Body of pancreas (tissue), 4 donors: ENCODE measurements around the gene CTSC. TPM values are rescaled to one million over a fixed set of nuclear protein-coding genes. Genes with fewer than 3 reads are reported as not detected.

Source experiments
- ATAC-seq: fragments of 150-250 bp; one replicate; pipeline ENCODE4 v1.9.1; 2016
- DNase-seq, 4 donors: peaks; one replicate each; pipeline ENCODE4 v3.0.0-alpha.2; 2019
- H3K27ac ChIP-seq, 4 donors: fragments of 200-600 bp; sonication (generic); 1 replicate in 3 of 4; 2 replicates in 1 of 4; pipeline versions ENCODE4 v1.5.1 to v1.6.1; 2016 to 2019; ENCODE audit warnings: mild to moderate bottlenecking in 1 of 4, mixed read lengths in 1 of 4, moderate library complexity in 1 of 4
- H3K27me3 ChIP-seq, 2 donors: fragments of 200-600 bp; sonication (generic); one replicate each; pipeline ENCODE4 v1.6.0; 2016; ENCODE audit warnings: mild to moderate bottlenecking in 1 of 2
- H3K36me3 ChIP-seq, 2 donors: fragments of 200-600 bp; sonication (generic); replicated peaks in 1 of 2; 2 replicates each; pipeline ENCODE4 v1.5.1; 2016; ENCODE audit warnings: low read depth in 2 of 2; ENCODE audit not compliant: insufficient read depth in 1 of 2
- H3K4me1 ChIP-seq: fragments of 200-600 bp; sonication (generic); one replicate; pipeline ENCODE4 v1.6.0; 2016
- H3K4me3 ChIP-seq, 2 donors: fragments of 200-600 bp; sonication (generic); 1 replicate in 1 of 2; 2 replicates in 1 of 2; pipeline ENCODE4 v1.5.1; 2016 to 2019
- H3K9me3 ChIP-seq, 3 donors: fragments of 200-600 bp; sonication (generic); 1 replicate in 2 of 3; 2 replicates in 1 of 3; pipeline ENCODE4 v1.5.1; 2016
- POLR2A ChIP-seq, 3 donors: fragments of 450-650 bp; IDR thresholded peaks; one replicate each; pipeline ENCODE4 v1.6.1; 2016; ENCODE audit warnings: antibody characterized with exemption in 3 of 3, mild to moderate bottlenecking in 2 of 3
- WGBS, 2 donors: methylation state at CpG; one replicate each; pipeline ENCODE4 v1.1.5; 2017; 5-methylcytosine and 5-hydroxymethylcytosine counted together
- intact Hi-C: fragments of 100-400 bp; cut with DNase I; formaldehyde crosslinking; loops from one replicate; pipeline ENCODE4 v1.15.1; 2023
- total RNA-seq, 2 donors: library from RNA; depleted of rRNA; stranded (reverse); fragments of >200 nt; gene quantifications; one replicate each; pipeline ENCODE4 v1.1.0, GENCODE V29; 2016
- TF ChIP-seq, protein P1 (sequence below), 7 experiments: fragments of 450-650 bp in 4 of 7; fragments of 200-600 bp in 3 of 7; sonication (generic) in 3 of 7; IDR thresholded peaks; one replicate each; pipeline ENCODE4 v1.5.1; 2016 to 2019; ENCODE audit warnings: antibody characterized with exemption in 7 of 7

CTSC gene
- total RNA-seq, 2 donors from 2014 or later: 23.4 to 37.6 TPM

GRCh38 chr11:88379130-88379529 lies 41.6 kb upstream of the CTSC start:
- ATAC-seq: no peak
- TF ChIP-seq, protein P1, sequence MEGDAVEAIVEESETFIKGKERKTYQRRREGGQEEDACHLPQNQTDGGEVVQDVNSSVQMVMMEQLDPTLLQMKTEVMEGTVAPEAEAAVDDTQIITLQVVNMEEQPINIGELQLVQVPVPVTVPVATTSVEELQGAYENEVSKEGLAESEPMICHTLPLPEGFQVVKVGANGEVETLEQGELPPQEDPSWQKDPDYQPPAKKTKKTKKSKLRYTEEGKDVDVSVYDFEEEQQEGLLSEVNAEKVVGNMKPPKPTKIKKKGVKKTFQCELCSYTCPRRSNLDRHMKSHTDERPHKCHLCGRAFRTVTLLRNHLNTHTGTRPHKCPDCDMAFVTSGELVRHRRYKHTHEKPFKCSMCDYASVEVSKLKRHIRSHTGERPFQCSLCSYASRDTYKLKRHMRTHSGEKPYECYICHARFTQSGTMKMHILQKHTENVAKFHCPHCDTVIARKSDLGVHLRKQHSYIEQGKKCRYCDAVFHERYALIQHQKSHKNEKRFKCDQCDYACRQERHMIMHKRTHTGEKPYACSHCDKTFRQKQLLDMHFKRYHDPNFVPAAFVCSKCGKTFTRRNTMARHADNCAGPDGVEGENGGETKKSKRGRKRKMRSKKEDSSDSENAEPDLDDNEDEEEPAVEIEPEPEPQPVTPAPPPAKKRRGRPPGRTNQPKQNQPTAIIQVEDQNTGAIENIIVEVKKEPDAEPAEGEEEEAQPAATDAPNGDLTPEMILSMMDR (IDR thresholded peaks at IDR 0.05): no peak
- no peak for TF ChIP-seq POLR2A (IDR thresholded peaks at IDR 0.05)
- DNase-seq: no peak
- 93 to 95% methylated on average over 3 of the region's 3 CpGs for WGBS, 2 donors
- no peak overlapping the region for H3K4me3 ChIP-seq
- H3K27ac ChIP-seq: no peak overlapping the region
- H3K9me3 ChIP-seq: no peaks in the 10 kb centered on the region
- H3K4me1 ChIP-seq: no peaks in the 10 kb centered on the region
- H3K27me3 ChIP-seq: no peaks in the 10 kb centered on the region
- H3K36me3 ChIP-seq: no peaks in the 10 kb centered on the region
- intact Hi-C loops: no loop called here

- 83 to 85% methylated on average over 4 of the region's 4 CpGs for WGBS, 2 donors
Observed at GRCh38 chr11:88378422-88379066, 41.0 kb upstream of the CTSC start.

GRCh38 chr11:88377646-88378045 lies 40.1 kb upstream of the CTSC start:
- ATAC-seq: no peak
- no peak overlapping the region for H3K4me3 ChIP-seq
- no peaks in the 10 kb centered on the region for H3K36me3 ChIP-seq
- intact Hi-C loops: no loop called here
- DNase-seq: no peak
- no peak overlapping the region for H3K27ac ChIP-seq
- H3K4me1 ChIP-seq: no peaks in the 10 kb centered on the region
- TF ChIP-seq, protein P1 (IDR thresholded peaks at IDR 0.05): no peak
- no peak for TF ChIP-seq POLR2A (IDR thresholded peaks at IDR 0.05)
- no peaks in the 10 kb centered on the region for H3K27me3 ChIP-seq
- no peaks in the 10 kb centered on the region for H3K9me3 ChIP-seq

More at GRCh38 chr11:88378422-88379066, 41.0 kb upstream of the CTSC start:
- DNase-seq (no peak), ATAC-seq (no peak)
- Histone ChIP-seq H3K4me3 (no peak overlapping the region), H3K4me1 (no peaks in the 10 kb centered on the region), H3K27me3 (no peaks in the 10 kb centered on the region), H3K36me3 (no peaks in the 10 kb centered on the region), H3K27ac (no peak overlapping the region), H3K9me3 (no peaks in the 10 kb centered on the region)
- intact Hi-C loops: no loop called here
- no peak for TF ChIP-seq POLR2A (IDR thresholded peaks at IDR 0.05)
- TF ChIP-seq, protein P1 (IDR thresholded peaks at IDR 0.05): no peak

- TF ChIP-seq, protein P1 (IDR thresholded peaks at IDR 0.05): no peak
- TF ChIP-seq POLR2A (IDR thresholded peaks at IDR 0.05): no peak
- no peaks in the 10 kb centered on the region for H3K36me3 ChIP-seq
- no peaks in the 10 kb centered on the region for H3K9me3 ChIP-seq
- H3K27ac ChIP-seq: no peak overlapping the region
- ATAC-seq (no peak), DNase-seq (no peak)
- intact Hi-C loops: no loop called here
- no peak overlapping the region for H3K4me3 ChIP-seq
- WGBS, 2 donors: 95 to 98% methylated on average over 2 of the region's 2 CpGs
- no peaks in the 10 kb centered on the region for H3K27me3 ChIP-seq
- no peaks in the 10 kb centered on the region for H3K4me1 ChIP-seq
Observed at GRCh38 chr11:88377144-88377543, 39.6 kb upstream of the CTSC start.

- ATAC-seq (no peak), DNase-seq (no peak)
- Histone ChIP-seq H3K9me3 (no peaks in the 10 kb centered on the region), H3K27ac (no peak overlapping the region), H3K4me3 (no peak overlapping the region), H3K36me3 (no peaks in the 10 kb centered on the region), H3K4me1 (no peaks in the 10 kb centered on the region), H3K27me3 (no peaks in the 10 kb centered on the region)
- WGBS, 2 donors: 76 to 79% methylated on average over 2 of the region's 2 CpGs
- intact Hi-C loops: no loop called here
- TF ChIP-seq POLR2A (IDR thresholded peaks at IDR 0.05): no peak
- TF ChIP-seq, protein P1 (IDR thresholded peaks at IDR 0.05): no peak
Observed at GRCh38 chr11:88375927-88376470, 38.5 kb upstream of the CTSC start.
